Osteoblast (primary cell): ENCODE data around the gene NRARP. TPM values are rescaled to one million over a fixed set of nuclear protein-coding genes. Genes with fewer than 3 reads are reported as not detected.

Experiments
- DNase-seq: peaks from one replicate; pipeline ENCODE4 v3.0.0; 2011; ENCODE audit warnings: low spot score, mixed read lengths; ENCODE audit not compliant: insufficient read length; ENCODE audit errors: missing footprints
- H2AFZ ChIP-seq: 2 replicates; pipeline ENCODE4 v1.6.0; 2011; ENCODE audit warnings: mild to moderate bottlenecking, low read length
- H3K27ac ChIP-seq: 2 replicates; pipeline ENCODE4 v1.5.1; 2011; ENCODE audit warnings: mild to moderate bottlenecking, low read depth, low read length, moderate library complexity
- H3K27me3 ChIP-seq: 2 replicates; pipeline ENCODE4 v1.6.0; 2012; ENCODE audit warnings: mild to moderate bottlenecking, control low read depth, inconsistent platforms, low read length, moderate library complexity; ENCODE audit not compliant: insufficient read depth
- H3K36me3 ChIP-seq: 2 replicates; pipeline ENCODE4 v1.5.1; 2011; ENCODE audit warnings: mild to moderate bottlenecking, low read length, control low read depth, moderate library complexity; ENCODE audit not compliant: insufficient read depth
- H3K4me1 ChIP-seq: 2 replicates; pipeline ENCODE4 v1.5.1; 2011; ENCODE audit warnings: mild to moderate bottlenecking, low read length, control low read depth, moderate library complexity; ENCODE audit not compliant: insufficient read depth
- H3K4me2 ChIP-seq: 2 replicates; pipeline ENCODE4 v1.6.0; 2011; ENCODE audit warnings: mild to moderate bottlenecking, low read length; ENCODE audit not compliant: insufficient read depth
- H3K4me3 ChIP-seq: fragments of 200-600 bp; sonication (generic); 3 replicates; pipeline ENCODE4 v1.5.1; 2012; ENCODE audit warnings: mild to moderate bottlenecking, low read length, inconsistent platforms; ENCODE audit not compliant: insufficient read depth
- H3K79me2 ChIP-seq: 2 replicates; pipeline ENCODE4 v1.6.0; 2012; ENCODE audit warnings: mild to moderate bottlenecking, low read length, control low read depth, inconsistent platforms; ENCODE audit not compliant: insufficient read depth
- H3K9me3 ChIP-seq: 2 replicates; pipeline ENCODE4 v1.5.1; 2011; ENCODE audit warnings: low read depth, low read length, control low read depth
- H4K20me1 ChIP-seq: 2 replicates; pipeline ENCODE4 v1.6.0; 2012; ENCODE audit warnings: mild to moderate bottlenecking, low read length, control low read depth; ENCODE audit not compliant: insufficient read depth
- total RNA-seq: library from RNA; depleted of rRNA; stranded (reverse); fragments of >200 nt; gene quantifications from 2 replicates; pipeline ENCODE4 v1.2.3, GENCODE V29; 2012
- TF ChIP-seq, protein P1 (sequence below): IDR thresholded peaks from 2 replicates; pipeline ENCODE4 v1.5.1; 2011; ENCODE audit warnings: mild to moderate bottlenecking, low read depth, low read length, moderate library complexity; ENCODE audit errors: extremely low read depth

NRARP gene
- total RNA-seq, 1 donor = under 0.01 TPM

DNA sequence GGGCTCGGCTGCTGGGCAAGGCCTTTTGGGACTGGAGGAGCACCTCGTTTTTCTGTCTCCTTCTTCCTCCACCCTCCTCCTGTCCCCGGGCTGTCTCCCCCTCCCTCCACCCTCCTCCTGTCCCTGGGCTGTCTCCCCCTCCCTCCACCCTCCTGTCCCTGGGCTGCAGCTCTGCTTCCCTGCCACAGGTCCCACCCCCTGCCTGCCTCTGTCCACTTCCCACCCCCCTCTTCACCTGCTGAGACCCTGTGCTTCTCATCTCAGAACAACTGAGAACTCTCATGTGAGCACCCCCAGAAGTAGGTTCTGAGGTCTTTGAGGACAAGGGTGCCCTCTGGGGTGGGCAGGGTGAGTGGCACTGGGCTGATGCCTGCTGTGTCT, 30.4 kb downstream of the NRARP start:
- Histone ChIP-seq H3K4me1 (peaks cover 25% of the 10 kb centered on the region), H3K4me3 (no peak overlapping the region), H2AFZ (no peak overlapping the region), H3K27ac (no peak overlapping the region), H3K27me3 (no peaks in the 10 kb centered on the region), H4K20me1 (peaks cover 11% of the 10 kb centered on the region), H3K79me2 (peaks cover 14% of the 10 kb centered on the region), H3K4me2 (no peak overlapping the region), H3K36me3 (peaks cover 39% of the 10 kb centered on the region), H3K9me3 (no peaks in the 10 kb centered on the region)
- DNase-seq = peak; percentile 68
- TF ChIP-seq, protein P1, sequence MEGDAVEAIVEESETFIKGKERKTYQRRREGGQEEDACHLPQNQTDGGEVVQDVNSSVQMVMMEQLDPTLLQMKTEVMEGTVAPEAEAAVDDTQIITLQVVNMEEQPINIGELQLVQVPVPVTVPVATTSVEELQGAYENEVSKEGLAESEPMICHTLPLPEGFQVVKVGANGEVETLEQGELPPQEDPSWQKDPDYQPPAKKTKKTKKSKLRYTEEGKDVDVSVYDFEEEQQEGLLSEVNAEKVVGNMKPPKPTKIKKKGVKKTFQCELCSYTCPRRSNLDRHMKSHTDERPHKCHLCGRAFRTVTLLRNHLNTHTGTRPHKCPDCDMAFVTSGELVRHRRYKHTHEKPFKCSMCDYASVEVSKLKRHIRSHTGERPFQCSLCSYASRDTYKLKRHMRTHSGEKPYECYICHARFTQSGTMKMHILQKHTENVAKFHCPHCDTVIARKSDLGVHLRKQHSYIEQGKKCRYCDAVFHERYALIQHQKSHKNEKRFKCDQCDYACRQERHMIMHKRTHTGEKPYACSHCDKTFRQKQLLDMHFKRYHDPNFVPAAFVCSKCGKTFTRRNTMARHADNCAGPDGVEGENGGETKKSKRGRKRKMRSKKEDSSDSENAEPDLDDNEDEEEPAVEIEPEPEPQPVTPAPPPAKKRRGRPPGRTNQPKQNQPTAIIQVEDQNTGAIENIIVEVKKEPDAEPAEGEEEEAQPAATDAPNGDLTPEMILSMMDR = no peak

DNA sequence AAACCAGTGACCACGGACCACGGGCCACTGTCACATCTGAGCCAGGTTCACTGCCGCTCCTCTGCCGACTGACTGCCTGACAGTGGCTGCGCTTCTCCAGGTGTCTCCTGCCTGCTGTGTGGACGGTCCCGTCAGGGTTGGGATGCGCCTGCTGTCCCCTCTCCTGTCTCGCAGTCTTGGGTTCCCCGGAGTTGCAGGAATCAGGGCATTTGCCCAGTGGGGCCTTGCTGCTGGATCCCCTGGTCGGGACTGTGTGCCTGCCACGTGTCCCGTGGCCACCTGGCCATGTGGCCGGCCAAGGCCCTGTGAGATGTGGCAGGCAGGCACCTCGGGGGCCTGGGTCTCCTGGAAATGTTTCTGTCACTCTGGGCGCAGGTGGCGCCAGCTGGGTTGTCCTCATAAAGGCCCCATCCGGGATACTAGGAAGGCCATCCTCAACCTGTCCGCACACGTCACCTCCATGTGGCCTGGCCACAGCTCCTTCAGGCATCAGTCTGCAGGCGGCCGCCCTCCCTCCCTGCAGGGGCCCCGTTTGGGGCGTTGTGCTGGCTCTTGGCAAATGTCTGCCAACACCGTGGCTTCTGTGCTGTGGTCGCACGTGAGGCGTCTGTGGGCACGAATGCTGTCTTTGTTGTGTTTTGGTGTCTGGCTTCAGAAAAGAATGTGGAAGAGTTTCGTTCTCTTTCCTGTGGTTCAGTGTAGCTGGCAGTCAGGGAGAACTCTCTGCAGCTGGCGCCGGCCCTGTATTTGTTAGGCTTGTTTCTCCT, 31.0 kb downstream of the NRARP start:
- no peak overlapping the region for H2AFZ ChIP-seq
- no peaks in the 10 kb centered on the region for H3K9me3 ChIP-seq
- DNase-seq = peak; percentile 85
- no peak overlapping the region for H3K4me2 ChIP-seq
- peaks cover 42% of the 10 kb centered on the region for H3K36me3 ChIP-seq
- no peak overlapping the region for H3K27ac ChIP-seq
- H3K27me3 ChIP-seq = no peaks in the 10 kb centered on the region
- peaks cover 20% of the 10 kb centered on the region for H3K4me1 ChIP-seq
- peaks cover 11% of the 10 kb centered on the region for H4K20me1 ChIP-seq
- peaks cover 14% of the 10 kb centered on the region for H3K79me2 ChIP-seq
- TF ChIP-seq, protein P1 = no peak
- no peak overlapping the region for H3K4me3 ChIP-seq

DNA sequence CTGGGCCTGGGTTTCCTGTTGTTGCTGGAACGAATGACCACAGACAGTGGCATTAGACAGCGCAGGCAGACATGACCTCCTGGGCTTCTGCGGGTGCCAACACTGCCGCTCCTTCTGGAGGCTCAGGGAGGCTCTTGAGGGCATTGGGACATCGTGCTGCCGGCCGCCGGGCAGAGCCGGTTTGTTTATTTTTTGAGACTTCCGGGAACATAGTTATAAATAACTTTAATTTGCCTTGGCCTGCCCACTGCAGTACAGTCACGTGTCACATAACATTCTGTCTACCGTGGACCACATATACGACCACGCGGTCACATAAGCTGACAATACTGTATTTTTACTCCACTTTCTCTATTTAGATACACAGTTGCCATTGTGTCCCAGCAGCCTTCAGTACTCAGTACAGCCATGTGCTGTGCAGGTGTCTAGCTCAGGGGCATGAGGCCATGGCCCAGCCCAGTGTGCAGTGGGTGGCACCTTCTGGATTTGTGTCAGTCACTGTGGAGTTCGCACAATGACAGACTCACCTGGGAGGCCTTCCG, 32.8 kb downstream of the NRARP start:
- Histone ChIP-seq H3K79me2 (peaks cover 17% of the 10 kb centered on the region), H3K9me3 (no peaks in the 10 kb centered on the region), H3K27ac (peak overlapping the region; percentile 61), H3K4me3 (no peak overlapping the region), H3K4me2 (no peak overlapping the region), H3K27me3 (no peaks in the 10 kb centered on the region), H3K4me1 (peaks cover 20% of the 10 kb centered on the region), H3K36me3 (peaks cover 49% of the 10 kb centered on the region), H4K20me1 (peaks cover 11% of the 10 kb centered on the region), H2AFZ (no peak overlapping the region)
- TF ChIP-seq, protein P1 = no peak
- peak; percentile 97 for DNase-seq

DNA sequence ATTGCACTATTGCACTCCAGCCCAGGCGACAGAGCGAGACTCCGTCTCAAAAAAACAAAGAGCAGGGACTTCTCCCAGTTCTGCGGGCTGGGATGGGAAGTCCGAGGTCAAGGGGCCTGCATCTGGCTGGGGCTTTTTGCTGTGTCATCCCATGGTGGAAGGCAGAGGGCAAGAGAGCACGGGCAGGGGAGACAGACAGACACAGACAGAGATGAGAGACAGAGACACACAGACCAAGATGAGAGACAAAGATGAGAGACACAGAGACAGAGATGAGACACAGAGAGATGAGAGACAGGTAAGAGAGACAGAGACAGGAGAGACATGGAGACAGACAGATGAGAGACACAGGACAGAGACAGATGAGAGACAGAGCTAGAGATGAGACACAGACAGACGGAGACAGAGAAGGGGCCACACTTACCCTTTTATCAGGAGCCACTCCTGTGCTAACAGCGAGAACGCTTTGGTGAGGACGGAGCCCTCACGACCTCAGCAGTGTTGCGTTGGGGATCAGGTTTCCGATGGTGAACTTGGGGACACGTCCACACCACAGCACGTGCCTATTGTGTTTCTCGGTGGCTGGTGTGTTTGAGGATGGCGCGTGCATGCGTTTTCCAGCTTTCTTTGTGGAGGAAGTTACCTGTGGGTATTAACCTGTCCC, 33.4 kb downstream of the NRARP start:
- peaks cover 17% of the 10 kb centered on the region for H3K79me2 ChIP-seq
- H4K20me1 ChIP-seq = peaks cover 11% of the 10 kb centered on the region
- H3K4me3 ChIP-seq = no peak overlapping the region
- DNase-seq = peak; percentile 77
- no peaks in the 10 kb centered on the region for H3K27me3 ChIP-seq
- H3K27ac ChIP-seq = peak overlapping the region; percentile 61
- H2AFZ ChIP-seq = no peak overlapping the region
- no peaks in the 10 kb centered on the region for H3K9me3 ChIP-seq
- TF ChIP-seq, protein P1 = no peak
- peaks cover 55% of the 10 kb centered on the region for H3K36me3 ChIP-seq
- no peak overlapping the region for H3K4me2 ChIP-seq
- H3K4me1 ChIP-seq = peaks cover 20% of the 10 kb centered on the region
